HG03354 (cell line): ENCODE measurements around the gene TLE6.
"Not testable (repeated sequence)": the region's sequence is repeated elsewhere in the genome, so short reads cannot be mapped to it uniquely, and the experiment has no call there.

Experiments
- ATAC-seq: cut with Tn5 transposase; IDR thresholded peaks from one replicate; pipeline ENCODE4 v1.9.1; 2021; ENCODE audit warnings: mild to moderate bottlenecking; ENCODE audit not compliant: unreplicated experiment, poor library complexity, severe bottlenecking

TLE6 gene

DNA sequence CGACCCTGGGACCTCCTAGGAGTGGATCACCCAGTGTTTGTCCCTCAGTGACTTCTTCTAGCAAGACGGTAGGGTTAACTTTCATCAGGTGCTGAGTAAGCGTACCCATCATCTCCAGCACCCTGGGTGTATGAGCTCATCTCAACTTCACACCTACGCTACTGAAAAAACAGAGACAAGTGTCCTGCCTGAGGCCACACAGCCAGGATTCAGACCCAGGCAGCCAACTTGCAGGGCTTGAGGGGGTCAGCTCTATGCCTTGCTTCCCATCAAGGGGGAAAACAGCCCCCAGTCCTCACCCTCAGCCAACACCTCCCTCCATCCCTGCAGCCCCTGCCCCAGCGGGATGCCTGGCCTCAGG, 47.1 kb downstream of the TLE6 start:
- ATAC-seq, result no peak

DNA sequence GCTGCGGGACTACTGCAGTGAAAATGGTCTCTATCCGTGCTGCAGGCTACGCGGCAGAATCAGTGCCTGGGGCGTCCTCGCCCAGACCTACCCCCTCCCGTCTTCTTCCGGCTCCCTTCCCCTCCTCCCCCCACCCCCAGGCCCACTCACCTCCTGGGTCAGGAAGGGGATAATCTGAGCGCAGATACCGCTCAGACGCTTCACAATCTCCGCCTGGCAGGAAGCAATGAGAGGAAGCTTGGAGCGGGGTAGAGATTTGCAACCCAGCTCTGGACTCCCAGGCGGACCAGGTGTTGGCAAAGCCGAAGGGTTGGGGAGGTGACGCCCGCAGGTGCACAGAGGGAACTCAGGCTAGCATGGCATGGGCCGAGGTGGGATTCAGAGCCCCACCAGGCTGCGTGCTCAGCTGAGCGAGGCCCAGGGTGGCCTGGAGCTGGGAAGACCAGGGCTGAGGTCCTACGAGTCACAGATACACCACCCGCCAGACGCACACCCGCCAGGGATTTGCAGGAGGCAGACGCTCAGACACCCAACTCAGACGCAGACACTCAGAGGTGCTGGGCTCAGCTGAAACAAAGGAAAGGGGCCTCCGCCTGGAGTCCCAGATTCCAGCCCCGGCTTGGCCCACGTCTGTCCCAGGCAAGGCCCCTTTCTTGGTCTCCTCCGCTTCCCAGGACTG, 47.6 kb downstream of the TLE6 start:
- ATAC-seq, result no peak

DNA sequence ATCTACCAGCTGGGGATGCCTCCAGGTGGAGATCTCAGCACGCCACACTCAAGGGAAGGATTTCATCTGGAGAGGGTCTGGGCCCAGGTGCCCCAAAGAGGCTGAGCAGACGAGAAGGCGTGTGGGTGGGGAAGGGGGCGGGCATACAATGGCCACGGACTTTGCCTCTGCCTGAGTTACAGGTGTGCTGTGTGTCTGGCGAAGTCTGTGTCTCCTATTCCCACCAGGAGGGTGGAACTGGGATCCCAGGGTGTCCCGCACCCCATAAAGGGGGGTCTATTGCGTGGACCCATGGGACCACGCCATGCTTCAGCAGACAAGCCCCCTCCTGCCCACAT, 48.2 kb downstream of the TLE6 start:
- no peak for ATAC-seq

DNA sequence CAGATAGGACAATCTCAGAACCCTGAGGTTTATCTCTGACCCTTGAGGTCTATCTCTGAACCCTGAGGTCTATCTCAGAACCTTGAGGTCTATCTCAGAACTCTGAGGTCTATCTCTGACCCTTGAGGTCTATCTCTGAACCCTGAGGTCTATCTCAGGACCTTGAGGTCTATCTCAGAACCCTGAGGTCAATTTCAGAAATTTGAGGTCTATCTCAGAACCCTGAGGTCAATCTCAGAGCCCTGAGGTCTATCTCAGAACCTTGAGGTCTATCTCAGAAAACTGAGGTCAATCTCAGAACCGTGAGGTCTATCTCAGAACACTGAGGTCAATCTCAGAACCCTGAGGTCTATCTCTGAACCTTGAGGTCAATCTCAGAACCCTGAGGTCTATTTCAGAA, 49.4 kb downstream of the TLE6 start:
- ATAC-seq, result no peak

DNA sequence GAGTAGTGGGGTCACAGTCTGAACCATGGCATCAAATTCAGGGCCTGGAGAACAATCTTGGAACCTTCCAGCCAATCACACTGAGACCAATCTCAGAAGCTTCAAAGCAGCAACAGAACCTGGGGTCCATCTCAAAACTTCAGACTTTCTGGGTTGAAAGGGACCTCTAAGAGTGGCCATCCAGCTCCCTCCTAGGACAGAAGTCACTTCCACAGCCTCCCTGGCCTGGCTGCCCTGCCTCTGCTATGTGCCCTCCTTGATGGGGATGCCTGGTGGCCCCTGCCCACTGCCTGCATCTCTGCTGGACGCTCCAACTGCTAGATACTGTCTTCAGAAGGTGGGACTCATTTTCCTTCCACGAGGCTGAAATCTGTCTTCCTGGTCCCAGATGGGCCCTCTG, 49.9 kb downstream of the TLE6 start:
- ATAC-seq, result no peak

DNA sequence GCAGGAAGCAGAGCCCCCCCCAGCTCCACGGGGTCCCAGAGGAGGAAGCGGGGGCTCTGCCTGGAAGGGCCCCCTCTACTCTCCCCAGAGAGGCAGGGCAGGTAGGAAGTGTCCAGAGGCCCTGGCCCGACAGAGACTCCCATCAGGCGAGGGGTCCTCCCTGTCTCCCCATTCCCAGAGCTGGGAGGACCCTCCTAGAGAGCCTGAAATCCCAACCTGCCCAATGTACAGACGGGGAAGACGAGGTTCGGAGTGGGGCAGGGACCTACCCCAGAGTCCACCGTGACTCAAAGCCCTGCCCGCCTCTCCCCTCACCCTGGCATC, 50.6 kb downstream of the TLE6 start:
- no peak for ATAC-seq

DNA sequence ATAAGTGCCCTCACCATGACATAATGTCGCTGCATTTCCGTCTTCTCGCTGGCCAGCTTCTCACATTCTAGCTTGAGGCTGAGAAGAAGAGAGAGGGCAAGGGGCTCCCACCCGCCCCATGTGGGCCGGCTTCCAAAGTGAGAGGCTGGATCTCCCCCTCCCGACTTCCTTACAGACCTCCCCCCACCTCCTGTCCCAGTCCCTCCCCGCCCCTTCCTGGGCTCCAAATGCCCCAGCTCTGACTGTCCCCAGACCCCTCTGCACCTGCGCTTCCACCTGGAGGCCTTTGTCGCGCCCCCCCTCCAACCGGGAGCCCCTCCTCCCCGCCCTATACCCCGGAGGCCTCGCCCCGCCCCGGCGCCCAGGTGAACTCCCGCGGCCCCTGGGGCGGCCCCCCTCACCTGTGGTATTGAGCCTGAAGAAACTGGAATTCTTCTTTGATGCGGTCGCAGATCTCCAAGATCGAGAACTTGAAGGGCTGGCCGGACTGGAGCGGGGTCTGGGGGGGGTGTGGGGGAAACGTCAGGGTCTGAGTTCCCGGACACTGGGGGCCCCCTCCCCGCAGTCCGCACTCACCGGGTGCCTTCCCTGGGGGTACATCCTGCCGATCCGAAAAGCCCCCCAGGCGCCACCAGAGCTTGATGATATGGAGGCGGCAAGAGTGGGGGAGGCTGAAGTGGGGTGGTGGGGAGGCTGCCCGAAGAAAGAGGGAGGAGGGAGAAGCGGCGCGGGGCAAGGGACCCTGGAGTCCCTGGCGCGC, 51.1 kb downstream of the TLE6 start:
- ATAC-seq, result no peak

DNA sequence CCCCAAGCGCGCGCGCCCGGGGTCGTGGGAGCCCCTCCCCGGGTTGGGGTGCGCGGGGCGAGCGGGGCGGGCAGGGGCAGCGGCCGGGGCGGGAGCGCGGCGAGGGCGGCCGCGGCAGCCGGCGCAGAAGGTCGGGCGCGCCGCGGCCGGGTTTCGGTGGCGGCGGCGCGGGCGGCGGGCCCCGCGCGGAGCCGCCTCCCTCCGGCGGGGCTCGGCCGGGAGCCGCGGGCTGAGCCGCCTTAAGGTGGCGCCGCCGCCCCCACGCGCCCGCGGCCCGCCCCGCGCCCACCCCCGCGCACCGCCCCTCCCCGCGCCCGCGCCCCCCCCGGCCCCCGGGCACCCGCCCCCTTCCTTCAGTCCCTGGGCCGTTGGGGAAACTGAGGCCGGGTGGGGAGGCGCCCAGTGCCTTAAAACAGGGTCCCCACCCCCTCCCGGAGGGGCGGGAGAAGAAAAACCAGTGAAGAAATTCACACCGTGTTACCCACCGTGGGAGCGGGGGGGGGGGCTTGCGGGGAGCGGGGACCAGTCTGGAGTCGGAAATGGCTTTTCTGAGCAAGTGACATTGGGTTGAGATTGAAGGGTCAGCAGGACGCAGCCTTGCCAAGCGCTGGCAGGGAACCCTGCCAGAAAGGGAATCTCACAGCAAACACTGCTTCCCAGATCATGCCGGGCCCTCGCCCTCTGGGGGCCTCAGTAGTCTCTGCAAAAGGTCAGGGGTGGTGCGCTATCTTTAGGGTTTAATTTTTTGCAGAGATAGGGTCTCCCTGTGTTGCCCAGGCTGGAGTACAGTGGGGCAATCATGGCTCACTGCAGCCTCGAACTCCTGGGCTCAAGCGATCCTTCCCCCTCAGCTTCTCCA, 51.9 kb downstream of the TLE6 start, which contains the start of gene TLE2:
Gene TLE2 (minus strand): TSS at position 216 of the 859 bp plus-strand sequence. CDS start 376 bp downstream, outside the sequence.
- ATAC-seq, result no peak

DNA sequence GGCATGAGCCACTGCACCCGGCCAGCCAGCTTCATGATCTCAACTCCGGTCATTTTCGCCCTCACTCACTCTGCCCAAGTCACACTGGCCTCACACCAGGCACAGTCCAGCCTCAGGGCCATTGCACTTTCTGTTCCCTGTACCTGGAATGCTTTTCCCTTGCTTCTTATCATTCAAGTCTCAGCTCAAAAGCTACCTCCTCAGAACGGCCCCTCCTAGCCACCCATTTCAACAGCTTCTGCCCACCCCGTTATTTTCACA, 54.2 kb downstream of the TLE6 start:
- no peak for ATAC-seq

DNA sequence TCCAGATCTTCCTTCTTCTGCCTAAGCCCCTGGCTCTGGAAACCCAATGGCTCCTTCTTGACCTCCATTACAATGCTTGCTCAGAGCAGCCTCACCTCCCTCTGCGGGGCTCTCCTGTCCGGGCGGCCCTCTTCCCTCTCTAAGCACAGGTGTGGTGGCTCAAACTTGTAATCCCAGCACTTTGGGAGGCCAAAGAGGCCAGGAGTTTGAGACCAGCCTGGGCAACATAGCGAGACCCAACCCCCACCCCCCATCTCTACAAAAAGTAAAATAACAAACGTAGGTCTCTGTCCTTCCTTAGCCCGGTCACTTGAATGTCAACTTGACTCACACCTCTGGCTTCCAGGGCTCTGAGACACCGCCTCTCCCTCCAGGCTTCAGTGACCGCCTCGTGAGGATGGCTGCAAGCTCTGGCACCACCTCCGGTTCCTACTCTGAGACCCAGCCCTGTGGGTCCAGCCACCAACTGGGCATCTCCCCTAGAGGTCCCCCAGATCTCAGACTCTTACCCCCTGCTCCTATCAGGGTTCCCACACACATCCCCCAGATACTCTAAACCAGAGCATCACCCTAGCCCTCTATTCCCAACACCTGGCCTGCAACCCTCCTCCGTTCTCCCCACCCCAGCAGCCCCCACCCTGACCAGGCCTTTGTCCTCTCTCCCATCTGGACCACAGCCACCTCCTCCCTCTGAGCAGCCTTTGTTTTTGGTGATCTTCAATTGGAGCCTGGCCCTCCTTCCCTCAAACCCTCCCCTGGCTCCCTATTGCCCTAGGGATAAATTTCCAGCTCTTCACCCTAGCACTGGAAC, 56.4 kb downstream of the TLE6 start:
- ATAC-seq, result no peak

DNA sequence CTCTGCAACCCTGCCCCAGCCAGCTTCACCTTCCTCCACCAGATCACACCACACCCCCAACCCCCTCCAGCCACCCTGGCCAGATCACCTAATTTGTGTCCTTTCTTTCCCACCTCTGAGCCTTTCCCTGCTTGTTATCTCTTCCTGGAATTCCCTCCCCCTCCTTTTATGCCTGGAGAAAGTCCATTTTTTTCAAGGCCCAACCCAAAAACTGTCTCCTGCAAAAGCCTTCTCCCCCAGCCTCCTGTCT, 57.0 kb downstream of the TLE6 start:
- no peak for ATAC-seq

DNA sequence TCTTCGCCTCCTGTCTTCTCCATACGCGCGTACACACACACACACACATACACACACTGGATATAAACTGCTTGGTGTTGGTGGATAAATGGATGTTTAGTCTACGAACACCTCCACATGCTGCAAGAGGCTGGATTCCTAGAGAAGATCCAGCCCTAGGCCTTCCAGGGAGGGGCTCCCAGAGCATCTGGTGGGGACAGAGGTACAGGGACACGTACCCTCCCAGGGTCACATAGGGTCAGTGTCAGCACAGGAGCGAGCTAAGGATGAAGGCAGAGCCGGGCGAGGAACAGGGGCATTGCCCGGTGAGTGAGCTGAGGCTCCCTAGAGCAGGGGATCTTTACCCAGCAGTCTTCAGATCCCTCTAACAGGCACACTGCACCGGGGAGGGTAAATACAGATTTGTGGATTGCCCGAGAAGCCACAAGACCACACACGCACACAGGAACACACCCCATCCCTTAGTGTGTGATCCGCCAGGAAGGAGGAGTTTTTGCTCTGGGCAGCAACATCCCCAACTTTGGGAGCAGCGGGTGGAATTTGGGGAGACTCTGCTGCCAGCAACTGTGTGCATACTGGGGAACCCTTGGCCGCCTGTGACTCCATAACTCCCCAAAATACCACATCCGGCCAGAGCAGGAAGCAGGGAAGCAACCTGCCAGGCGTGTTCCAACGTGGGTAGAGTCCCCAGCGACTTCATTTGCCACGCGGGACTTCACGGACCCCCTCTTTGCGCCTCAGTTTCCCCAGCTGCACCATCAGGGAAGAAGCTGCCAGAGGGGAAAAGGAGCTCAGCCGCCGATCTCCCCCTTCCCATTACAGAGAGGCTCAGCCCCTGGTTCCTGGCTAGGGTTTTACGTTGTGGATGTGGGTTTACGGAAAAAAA, 57.5 kb downstream of the TLE6 start:
- ATAC-seq, result no peak

DNA sequence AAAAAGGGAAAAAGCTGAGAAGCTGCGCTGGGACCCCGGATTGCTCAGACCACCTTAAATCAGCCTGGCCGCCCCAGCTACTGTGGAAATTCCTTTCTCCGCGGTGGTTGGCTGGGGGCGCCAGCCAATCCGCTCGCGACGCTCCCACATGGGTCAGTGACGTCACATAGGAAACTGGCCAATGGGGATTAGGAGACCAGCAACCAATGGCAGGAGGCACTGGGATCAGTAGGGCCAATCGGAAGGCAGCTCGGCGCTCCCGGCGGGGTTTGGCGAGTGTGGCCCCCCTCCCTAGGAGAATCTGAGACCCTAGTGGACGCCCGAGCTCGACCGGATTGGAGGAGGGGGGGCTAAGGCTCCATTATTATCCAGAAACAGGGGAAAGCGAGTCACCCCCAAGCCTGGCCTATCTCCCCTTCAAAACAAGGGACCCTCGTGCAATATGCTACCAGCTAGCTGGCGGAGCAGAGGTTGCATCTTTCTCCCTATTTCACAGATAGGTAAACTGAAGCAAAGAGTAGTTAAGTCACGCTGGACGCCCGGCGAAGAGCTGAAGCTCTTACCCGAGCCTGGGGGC, 58.3 kb downstream of the TLE6 start:
- ATAC-seq, result peak; percentile 86

DNA sequence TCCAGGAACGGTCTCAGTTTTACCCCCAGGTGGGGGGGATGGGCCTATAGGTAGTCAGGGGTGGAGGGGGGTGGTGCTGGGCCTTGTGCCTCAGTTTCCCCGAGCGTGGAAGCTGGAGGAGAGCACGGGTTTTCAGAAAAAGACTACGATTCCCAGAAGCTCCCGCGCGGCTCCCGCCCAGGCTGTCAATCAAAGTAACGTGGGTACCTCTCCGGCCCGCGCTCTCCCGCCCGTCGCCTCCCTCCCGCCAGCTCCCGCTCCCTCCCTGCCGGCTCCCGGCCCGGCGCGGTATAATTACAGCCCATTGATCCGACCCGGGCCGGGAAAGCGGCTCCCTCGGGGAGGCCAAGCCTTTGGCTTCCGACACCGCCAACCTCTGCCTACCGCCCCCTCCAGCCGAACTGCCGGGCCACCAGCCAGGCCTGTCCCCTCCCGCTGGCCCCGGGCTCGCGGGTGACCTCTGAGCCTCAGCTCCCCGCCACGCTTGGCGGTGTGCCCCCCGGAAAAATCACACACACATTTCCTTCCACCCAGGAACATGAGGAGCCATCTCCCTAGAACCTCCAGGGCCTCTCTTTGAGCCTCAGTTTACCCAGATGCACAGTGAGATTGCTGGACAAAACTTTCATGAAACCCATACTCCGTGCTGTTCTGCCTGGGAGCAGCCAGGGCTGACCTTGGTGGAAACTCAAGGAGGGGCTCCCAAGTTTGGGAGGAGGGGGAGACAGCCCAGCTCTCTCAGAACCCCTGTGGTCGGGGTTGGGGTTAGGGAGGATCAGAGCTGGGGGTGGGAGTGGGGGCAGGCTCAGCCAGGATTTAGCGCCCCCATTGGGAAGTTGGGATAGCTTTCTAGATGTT, 59.0 kb downstream of the TLE6 start:
- peak; percentile 64 for ATAC-seq

DNA sequence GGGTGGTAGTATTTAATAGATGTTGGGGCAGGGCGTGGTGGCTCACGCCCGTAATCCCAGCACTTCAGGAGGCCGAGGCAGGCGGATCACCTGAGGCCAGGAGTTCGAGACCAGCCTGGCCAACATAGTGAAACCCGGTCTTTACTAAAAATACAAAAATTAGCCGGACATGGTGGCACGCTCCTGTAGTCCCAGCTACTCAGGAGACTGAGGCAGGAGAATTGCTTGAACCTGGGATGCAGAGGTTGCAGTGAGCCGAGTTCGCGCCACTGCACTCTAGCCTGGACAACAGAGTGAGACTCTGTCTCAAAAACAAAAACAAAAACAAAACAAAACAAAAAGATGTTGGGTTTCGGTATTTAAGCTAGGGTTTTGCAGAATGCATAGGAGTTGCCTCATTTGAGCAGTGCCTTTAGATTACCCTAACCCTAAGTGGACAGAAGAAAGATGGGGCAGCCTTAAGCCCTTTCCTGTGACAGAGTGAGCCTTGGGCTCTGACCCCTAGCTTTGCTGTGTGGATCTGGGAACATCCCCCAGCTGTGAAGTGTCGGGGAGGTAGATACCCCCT, 59.7 kb downstream of the TLE6 start:
- not testable (repeated sequence) for ATAC-seq

DNA sequence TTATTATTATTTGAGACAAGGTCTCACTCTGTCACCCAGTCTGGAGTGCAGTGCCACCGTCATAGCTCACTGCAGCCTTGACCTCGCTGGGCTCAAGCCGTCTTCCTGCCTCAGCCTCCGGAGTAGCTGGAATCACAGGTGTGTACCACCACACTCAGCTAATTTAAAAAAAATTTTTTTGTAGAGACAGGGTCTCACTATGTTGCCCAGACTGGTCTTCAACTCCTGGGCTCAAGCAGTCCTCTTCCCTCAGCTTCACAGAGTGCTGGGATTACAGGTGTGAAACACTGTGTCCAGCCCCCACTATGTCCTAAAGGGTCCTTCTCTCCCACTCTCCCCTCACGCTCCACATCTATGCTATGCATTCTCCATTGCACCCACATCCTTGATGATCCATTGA, 60.9 kb downstream of the TLE6 start:
- no peak for ATAC-seq

DNA sequence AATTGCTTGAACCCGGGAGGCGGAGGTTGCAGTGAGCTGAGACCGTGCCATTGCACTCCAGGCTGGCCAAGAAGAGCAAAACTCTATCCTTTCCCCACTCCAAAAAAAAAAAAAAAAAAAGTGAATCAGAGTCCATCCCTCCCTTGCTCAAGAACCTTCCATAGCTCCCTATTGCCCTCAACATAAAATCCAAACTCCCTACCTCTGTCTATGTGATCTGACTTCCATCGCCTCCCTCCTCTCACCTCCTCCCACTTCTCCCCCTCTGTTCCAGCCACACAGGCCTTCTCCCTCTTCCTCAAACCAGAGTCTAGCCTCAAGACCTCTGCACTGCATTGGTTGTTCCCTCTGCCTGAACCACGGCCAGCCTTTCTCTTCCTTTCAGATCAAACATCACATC, 61.8 kb downstream of the TLE6 start:
- ATAC-seq, result no peak

DNA sequence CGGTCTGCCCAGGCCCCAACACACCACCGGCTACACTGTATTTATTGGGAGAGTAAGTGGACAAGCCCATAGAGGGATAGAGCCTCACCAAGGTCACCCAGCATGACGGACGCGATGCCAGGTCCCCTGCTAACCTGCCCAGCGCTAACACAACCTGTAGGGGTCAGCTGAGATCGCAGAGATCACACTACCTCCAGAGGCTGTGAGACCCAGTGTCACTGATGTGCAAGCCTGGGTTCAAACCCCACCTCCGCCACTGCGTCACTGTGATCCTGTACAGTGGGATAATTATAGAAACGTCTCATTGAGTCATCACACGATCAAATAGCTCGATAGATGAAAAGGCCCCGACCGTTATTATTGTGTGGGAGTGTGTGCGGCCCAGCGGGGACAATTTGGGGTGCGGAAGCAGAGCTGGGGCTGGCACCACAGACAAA, 62.3 kb downstream of the TLE6 start:
- ATAC-seq, result no peak
